Measurements from ENCODE around the gene INF2.

INF2 gene

DNA sequence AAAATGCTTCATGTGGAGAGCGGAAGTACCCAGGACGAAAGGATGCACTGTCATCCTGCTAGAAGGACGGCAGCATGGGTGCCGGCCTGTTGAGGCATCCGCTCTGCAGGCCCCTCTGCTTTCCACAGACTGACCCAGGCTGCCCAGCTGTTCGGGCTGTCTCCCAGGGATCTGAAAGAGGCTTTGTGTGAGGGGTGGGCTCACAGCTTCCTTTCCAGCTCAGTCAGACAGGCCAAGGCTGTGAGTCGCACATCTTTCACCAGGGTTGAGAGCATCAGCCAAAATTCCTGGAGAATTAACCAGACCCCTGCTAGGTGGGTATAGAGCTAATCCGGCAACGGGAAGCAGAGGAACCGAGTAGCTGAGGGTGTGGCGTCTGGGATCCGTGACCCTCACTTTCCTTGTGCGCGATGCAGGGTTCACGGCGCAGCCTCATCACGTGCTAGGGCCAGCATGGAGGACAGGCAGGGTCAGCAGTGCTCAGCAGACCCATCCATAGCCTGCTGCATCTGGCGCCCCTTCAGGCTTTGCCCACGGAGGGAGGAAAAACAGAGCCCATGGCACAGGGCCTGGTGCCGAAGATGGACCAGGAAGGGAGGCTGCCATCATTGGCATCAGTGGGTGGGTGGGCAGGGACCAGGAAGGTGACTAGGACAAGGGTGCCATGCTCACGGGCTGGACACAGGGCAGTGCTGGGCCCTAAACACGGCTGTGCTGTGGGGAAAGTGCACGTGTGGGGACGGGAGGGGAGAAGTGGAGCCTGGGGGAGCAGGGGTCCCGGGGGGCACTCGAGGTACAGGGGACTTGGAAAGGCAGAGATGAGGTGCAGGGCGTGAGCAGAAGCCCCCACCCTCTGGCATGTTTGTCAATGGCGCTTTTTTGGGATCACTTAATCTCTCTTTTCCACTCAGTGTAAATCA, 54.3 kb downstream of the INF2 start:
- peaks cover 18% of the 10 kb centered on the region; the same call in 1 of the 2 replicates for H3K27me3 ChIP-seq (ENCODE audit: insufficient read depth, low read length)
- TF ChIP-seq, protein P1, sequence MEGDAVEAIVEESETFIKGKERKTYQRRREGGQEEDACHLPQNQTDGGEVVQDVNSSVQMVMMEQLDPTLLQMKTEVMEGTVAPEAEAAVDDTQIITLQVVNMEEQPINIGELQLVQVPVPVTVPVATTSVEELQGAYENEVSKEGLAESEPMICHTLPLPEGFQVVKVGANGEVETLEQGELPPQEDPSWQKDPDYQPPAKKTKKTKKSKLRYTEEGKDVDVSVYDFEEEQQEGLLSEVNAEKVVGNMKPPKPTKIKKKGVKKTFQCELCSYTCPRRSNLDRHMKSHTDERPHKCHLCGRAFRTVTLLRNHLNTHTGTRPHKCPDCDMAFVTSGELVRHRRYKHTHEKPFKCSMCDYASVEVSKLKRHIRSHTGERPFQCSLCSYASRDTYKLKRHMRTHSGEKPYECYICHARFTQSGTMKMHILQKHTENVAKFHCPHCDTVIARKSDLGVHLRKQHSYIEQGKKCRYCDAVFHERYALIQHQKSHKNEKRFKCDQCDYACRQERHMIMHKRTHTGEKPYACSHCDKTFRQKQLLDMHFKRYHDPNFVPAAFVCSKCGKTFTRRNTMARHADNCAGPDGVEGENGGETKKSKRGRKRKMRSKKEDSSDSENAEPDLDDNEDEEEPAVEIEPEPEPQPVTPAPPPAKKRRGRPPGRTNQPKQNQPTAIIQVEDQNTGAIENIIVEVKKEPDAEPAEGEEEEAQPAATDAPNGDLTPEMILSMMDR (IDR thresholded peaks at IDR 0.05; ENCODE audit: low read length): no peak
- no peak for TF ChIP-seq EZH2 (IDR thresholded peaks at IDR 0.05; ENCODE audit: borderline replicate concordance, low read length)
- H3F3A ChIP-seq (ENCODE audit: insufficient read depth, low read length): no peaks in the 10 kb centered on the region
- H3K27ac ChIP-seq (ENCODE audit: low read depth, low read length, poor library complexity, severe bottlenecking): no peak overlapping the region
- no peak overlapping the region for H3K4me3 ChIP-seq (ENCODE audit: low read depth, low read length, poor library complexity, severe bottlenecking)
- no peaks in the 10 kb centered on the region for H3K9me3 ChIP-seq (ENCODE audit: low read length)
- H3K9ac ChIP-seq (ENCODE audit: low read length): no peak overlapping the region
- no peaks in the 10 kb centered on the region for H3K36me3 ChIP-seq (ENCODE audit: insufficient read depth, low read length)
- no peaks in the 10 kb centered on the region for H3K9me2 ChIP-seq (ENCODE audit: low read depth, low read length)
- no peak overlapping the region for H3K4me2 ChIP-seq (ENCODE audit: low read length)
- H3K4me1 ChIP-seq (ENCODE audit: insufficient read depth, low read length, severe bottlenecking): no peaks in the 10 kb centered on the region
- no peaks in the 10 kb centered on the region for H4K20me1 ChIP-seq (ENCODE audit: insufficient read depth, low read length)
- no peak overlapping the region for H2AFZ ChIP-seq (ENCODE audit: low read length)
- no peaks in the 10 kb centered on the region for H3K79me2 ChIP-seq (ENCODE audit: insufficient read depth, low read length)

DNA sequence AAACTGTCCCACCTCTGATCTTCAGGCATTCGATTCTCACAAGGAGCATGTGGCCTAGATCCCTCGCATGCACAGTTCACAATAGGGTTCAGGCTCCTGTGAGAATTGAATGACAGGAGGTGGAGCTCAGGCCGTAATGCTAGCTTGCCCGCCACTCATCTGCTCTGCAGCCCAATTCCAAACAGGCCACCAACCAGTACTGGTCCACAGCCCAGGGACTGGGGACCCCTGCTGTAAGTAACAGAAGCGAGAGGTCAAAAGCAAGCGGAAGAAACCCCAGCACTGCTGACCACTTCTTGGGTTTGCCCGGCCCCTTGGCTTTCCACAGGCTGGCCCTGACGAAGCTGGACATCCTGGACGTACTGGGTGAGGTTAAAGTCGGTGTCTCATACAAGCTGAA, 55.1 kb downstream of the INF2 start:
- Histone ChIP-seq H3K9ac (ENCODE audit: low read length) (no peak overlapping the region), H3K4me2 (ENCODE audit: low read length) (no peak overlapping the region), H3K27me3 (ENCODE audit: insufficient read depth, low read length) (peaks cover 13% of the 10 kb centered on the region; the same call in 1 of the 2 replicates), H3K9me2 (ENCODE audit: low read depth, low read length) (no peaks in the 10 kb centered on the region), H3K4me1 (ENCODE audit: insufficient read depth, low read length, severe bottlenecking) (no peaks in the 10 kb centered on the region), H2AFZ (ENCODE audit: low read length) (no peak overlapping the region), H3K36me3 (ENCODE audit: insufficient read depth, low read length) (no peaks in the 10 kb centered on the region), H3K27ac (ENCODE audit: low read depth, low read length, poor library complexity, severe bottlenecking) (no peak overlapping the region), H4K20me1 (ENCODE audit: insufficient read depth, low read length) (no peaks in the 10 kb centered on the region), H3K4me3 (ENCODE audit: low read depth, low read length, poor library complexity, severe bottlenecking) (no peak overlapping the region), H3K79me2 (ENCODE audit: insufficient read depth, low read length) (no peaks in the 10 kb centered on the region), H3F3A (ENCODE audit: insufficient read depth, low read length) (no peaks in the 10 kb centered on the region), H3K9me3 (ENCODE audit: low read length) (no peaks in the 10 kb centered on the region)
- TF ChIP-seq EZH2 (IDR thresholded peaks at IDR 0.05; ENCODE audit: borderline replicate concordance, low read length): no peak
- TF ChIP-seq, protein P1 (IDR thresholded peaks at IDR 0.05; ENCODE audit: low read length): no peak

DNA sequence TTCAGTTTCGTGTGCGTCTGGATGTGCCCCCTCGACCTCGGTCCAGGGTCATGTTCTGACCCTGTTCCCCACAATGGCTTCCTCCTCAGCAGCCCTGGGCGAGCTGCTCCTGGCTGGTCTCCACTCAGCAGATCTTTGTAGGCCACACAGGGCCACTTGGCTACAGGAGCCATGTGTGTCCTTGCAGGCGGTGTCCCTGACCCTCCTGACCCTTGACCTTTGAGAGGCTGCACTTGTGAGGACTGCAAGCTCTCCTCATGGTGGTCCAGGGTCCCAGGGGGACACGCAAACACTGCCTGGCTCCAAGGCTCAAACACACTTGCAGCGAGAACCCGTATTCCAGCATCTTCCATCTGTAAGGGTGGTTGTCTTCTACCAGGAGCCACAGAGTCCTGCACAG, 56.0 kb downstream of the INF2 start:
- no peaks in the 10 kb centered on the region; the same call in 1 of the 2 replicates for H3K36me3 ChIP-seq (ENCODE audit: insufficient read depth, low read length)
- H3K9me3 ChIP-seq (ENCODE audit: low read length): peaks cover 7% of the 10 kb centered on the region; the same call in 1 of the 2 replicates
- H3F3A ChIP-seq (ENCODE audit: insufficient read depth, low read length): no peaks in the 10 kb centered on the region
- H3K9me2 ChIP-seq (ENCODE audit: low read depth, low read length): no peaks in the 10 kb centered on the region
- H3K79me2 ChIP-seq (ENCODE audit: insufficient read depth, low read length): no peaks in the 10 kb centered on the region
- H3K27me3 ChIP-seq (ENCODE audit: insufficient read depth, low read length): peaks cover 19% of the 10 kb centered on the region; the same call in 1 of the 2 replicates
- H3K27ac ChIP-seq (ENCODE audit: low read depth, low read length, poor library complexity, severe bottlenecking): no peak overlapping the region
- TF ChIP-seq, protein P1 (IDR thresholded peaks at IDR 0.05; ENCODE audit: low read length): no peak
- no peak for TF ChIP-seq EZH2 (IDR thresholded peaks at IDR 0.05; ENCODE audit: borderline replicate concordance, low read length)
- H3K4me1 ChIP-seq (ENCODE audit: insufficient read depth, low read length, severe bottlenecking): no peaks in the 10 kb centered on the region
- no peaks in the 10 kb centered on the region for H4K20me1 ChIP-seq (ENCODE audit: insufficient read depth, low read length)
- H3K4me2 ChIP-seq (ENCODE audit: low read length): no peak overlapping the region
- H2AFZ ChIP-seq (ENCODE audit: low read length): no peak overlapping the region
- H3K4me3 ChIP-seq (ENCODE audit: low read depth, low read length, poor library complexity, severe bottlenecking): no peak overlapping the region
- no peak overlapping the region for H3K9ac ChIP-seq (ENCODE audit: low read length)
